GM12874 (cell line): ENCODE measurements around the gene RFC2.

Experiments used
- CTCF ChIP-seq: IDR thresholded peaks from 2 replicates; pipeline ENCODE4 v1.5.1; 2011; ENCODE audit warnings: low read depth, mild to moderate bottlenecking, control low read depth, low read length, moderate library complexity; ENCODE audit not compliant: insufficient read depth

RFC2 gene

GRCh38 chr7:74292757-74293576 lies 38.8 kb upstream of the RFC2 start:
- TF ChIP-seq CTCF: no peak

- TF ChIP-seq CTCF: no peak
These were observed 37.3 kb upstream of the RFC2 start for GRCh38 chr7:74291535-74291934.

GRCh38 chr7:74290981-74291441 lies 36.8 kb upstream of the RFC2 start:
- no peak for TF ChIP-seq CTCF

GRCh38 chr7:74290553-74290950 lies 36.4 kb upstream of the RFC2 start:
- TF ChIP-seq CTCF: no peak

- TF ChIP-seq CTCF: no peak
These were observed 35.7 kb upstream of the RFC2 start for GRCh38 chr7:74289659-74290552.

- no peak for TF ChIP-seq CTCF
These were observed 34.9 kb upstream of the RFC2 start, which contains the start of gene CLIP2 for GRCh38 chr7:74289018-74289658. Gene CLIP2, plus strand, starts transcription at chr7:74289407. Its CDS starts 28,140 bp downstream, at chr7:74317547.
